ENCODE data around the gene MGAT1.

GRCh38 chr5:180839227-180839626 is 36.6 kb upstream of the MGAT1 start:
- no peak for TF ChIP-seq CTCF (IDR thresholded peaks at IDR 0.05; ENCODE audit: low read depth, low read length)
- no peak for TF ChIP-seq EZH2phosphoT487 (IDR thresholded peaks at IDR 0.05; ENCODE audit: low read depth)

Measured in OCI-LY3 (cell line).